ENCODE data around the gene ITGAD.

The ITGAD gene

DNA sequence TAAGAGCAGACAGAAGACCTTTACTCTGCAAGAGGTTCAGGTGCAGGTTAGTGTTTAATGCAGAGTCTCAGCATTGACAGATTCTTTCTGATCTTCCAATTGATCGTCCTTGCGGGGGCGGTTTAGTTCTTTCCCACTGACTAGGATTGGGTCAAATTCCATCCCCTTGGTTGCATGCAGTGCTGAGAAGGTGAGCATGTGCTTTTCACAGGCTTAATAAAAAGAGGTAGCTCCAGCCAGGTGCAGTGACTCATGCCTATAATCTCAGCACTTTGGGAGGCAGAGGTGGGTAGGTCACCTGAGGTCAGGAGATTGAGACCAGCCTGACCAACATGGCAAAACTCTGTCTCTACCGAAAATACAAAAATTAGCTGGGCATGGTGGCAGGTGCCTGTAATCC lies 7.5 kb upstream of the ITGAD start:
- Mint-ChIP-seq H3K27me3 (peaks cover 6% of the 10 kb centered on the region), H3K36me3 (no peaks in the 10 kb centered on the region), H3K4me1 (peaks cover 14% of the 10 kb centered on the region), H3K9me3 (no peaks in the 10 kb centered on the region), H3K4me3 (no peak overlapping the region), H3K27ac (no peak overlapping the region)

DNA sequence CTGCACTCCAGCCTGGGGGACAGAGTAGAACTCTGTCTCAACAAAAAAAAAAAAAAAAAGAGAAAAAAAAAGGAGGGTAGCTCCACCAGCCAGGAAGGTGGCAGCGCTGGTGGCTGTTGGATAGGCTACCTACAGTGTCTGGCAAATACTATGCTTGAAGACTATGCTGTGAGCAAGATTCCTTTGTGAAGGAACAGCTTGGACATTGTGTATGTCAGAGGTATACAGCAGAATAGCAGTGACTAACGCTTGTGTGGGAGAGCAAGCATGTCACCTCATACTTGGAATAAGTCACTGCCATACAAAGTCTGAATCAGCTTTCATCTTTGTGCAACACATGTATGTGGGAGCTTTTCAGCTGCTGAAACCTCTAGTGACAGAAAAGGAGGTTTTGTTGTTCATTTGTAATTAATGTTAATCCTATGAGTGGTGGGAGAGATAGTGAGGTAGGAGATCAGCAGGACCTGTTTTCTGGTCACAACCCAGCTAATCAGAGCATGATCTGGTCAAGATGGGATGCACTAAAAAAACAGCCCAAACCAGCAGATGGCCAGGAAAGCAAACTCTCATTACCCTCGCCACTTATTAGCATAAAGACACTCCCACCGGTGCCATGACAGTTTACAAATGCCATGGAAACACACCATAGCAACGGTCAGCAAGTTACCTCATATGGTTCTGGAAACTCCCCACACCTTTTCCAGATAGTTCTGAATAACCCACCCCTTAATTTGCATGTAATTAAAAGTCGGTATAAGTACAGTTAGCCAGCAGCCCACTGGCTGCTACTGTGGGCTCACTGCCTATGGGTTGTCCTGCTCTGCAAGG lies 6.8 kb upstream of the ITGAD start:
- Mint-ChIP-seq H3K36me3 (no peaks in the 10 kb centered on the region), H3K9me3 (no peaks in the 10 kb centered on the region), H3K4me1 (peaks cover 14% of the 10 kb centered on the region), H3K27ac (no peak overlapping the region), H3K4me3 (no peak overlapping the region), H3K27me3 (peaks cover 6% of the 10 kb centered on the region)

DNA sequence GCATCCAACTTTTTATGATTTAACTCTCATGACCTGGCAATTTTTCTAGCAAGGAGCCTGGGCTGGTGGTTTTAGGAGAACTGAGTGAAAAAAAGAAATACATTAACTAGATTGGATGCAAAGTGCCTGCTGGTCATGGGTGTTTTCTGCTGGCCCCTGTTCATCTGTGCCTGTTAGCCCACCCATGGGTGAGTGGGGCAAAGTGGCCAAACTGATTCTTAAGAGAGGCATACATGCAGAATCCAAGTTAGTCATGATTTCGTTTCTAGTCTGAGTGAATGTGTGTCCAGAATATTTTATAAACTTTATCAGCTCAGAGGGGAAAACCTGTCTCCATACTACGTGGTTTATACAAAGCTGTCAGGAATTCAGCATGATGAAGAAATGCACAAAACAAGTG lies 4.6 kb upstream of the ITGAD start:
- Mint-ChIP-seq H3K9me3 (no peaks in the 10 kb centered on the region), H3K4me1 (peaks cover 9% of the 10 kb centered on the region), H3K4me3 (no peak overlapping the region), H3K27ac (no peak overlapping the region), H3K36me3 (no peaks in the 10 kb centered on the region), H3K27me3 (peaks cover 6% of the 10 kb centered on the region)

DNA sequence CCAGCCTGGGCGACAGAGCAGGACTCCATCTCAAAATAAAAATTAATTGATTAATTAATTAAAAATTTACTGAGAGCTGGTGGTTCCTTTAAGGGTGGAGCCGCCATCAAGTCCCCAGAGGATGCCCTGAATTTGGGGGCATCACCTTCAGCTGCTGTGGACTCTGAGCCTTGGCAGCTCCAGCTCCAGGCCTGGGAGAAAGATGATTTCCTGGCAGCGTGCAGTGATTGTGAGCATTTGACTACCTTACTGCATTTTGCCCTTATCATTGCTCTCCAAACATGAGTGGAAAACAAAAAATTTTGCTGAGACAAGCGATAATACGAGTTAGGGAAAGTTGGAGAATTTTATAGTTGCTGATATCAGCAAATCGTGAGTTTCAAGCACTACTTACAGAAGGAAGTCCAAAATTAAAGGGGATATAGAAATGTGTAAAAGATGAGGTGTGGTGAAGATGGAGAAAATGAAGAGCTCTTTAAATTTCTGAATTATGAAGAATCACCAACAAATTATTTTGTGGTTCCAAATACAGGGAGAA lies 2.6 kb upstream of the ITGAD start:
- Mint-ChIP-seq H3K27me3 (peaks cover 6% of the 10 kb centered on the region), H3K4me1 (peaks cover 9% of the 10 kb centered on the region), H3K9me3 (no peaks in the 10 kb centered on the region), H3K36me3 (no peaks in the 10 kb centered on the region), H3K27ac (no peak overlapping the region), H3K4me3 (no peak overlapping the region)

DNA sequence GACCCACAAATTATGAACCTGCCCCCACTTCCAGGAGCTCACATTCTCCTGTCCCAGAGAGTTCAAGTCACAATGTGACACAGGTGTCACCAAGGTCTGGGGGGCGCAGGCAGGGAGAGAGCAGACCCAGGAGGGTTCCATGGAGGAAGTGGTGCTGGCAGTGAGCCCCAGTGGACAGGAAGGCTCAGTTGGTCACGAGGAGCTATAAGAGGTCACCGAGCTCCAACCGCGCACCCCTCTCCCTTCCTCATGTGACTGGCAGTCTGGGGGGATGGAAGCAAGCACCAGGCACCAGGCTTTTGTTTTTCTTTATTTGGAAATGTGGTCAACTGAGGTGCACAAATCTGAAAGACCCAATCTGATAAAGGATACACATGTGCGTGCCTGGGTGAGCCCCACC lies 2.5 kb downstream of the ITGAD start:
- Mint-ChIP-seq H3K4me3 (no peak overlapping the region), H3K27me3 (no peaks in the 10 kb centered on the region), H3K4me1 (peaks cover 5% of the 10 kb centered on the region), H3K27ac (no peak overlapping the region), H3K36me3 (no peaks in the 10 kb centered on the region), H3K9me3 (peaks cover 4% of the 10 kb centered on the region)

DNA sequence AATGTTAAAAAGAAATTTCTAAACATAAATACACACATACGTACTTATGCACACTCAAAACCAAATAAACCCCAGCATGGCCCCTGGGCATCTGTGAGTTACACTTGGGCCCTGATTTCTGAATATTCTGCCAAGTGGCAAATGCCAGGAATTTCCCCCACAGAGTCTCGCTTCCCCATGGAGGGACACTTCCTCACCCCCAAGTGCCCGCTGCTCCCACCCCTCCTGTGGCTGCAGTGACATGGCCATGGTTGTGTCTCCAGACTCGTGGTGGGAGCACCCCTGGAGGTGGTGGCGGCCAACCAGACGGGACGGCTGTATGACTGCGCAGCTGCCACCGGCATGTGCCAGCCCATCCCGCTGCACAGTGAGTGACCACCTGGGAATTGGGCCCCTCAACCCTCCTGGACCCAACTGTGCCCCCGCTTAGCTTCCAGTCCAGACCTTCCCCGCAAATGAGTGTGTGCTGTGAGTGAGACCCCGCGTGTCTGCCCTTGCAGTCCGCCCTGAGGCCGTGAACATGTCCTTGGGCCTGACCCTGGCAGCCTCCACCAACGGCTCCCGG lies 4.0 kb downstream of the ITGAD start:
- peaks cover 4% of the 10 kb centered on the region for H3K9me3 Mint-ChIP-seq

DNA sequence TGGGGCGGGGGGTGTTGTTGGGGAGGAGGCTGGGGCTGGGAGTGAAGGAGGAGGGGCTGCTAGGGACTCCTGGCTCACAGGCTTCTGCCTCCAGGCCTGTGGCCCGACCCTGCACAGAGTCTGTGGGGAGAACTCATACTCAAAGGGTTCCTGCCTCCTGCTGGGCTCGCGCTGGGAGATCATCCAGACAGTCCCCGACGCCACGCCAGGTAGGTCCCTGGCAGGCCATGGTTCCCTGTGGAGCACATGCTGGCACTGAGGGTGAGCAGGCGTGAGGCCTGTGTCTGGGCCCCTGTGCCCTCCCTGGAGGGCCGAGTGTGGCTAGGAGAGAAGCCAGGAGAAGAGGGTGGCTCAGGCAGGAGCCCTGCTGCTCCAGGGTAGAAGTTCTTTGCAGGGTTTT lies 4.6 kb downstream of the ITGAD start:
- no peaks in the 10 kb centered on the region for H3K36me3 Mint-ChIP-seq
- H3K4me1 Mint-ChIP-seq, result peaks cover 5% of the 10 kb centered on the region
- no peak overlapping the region for H3K4me3 Mint-ChIP-seq

More for the DNA sequence above, 4.0 kb downstream of the ITGAD start:
- no peaks in the 10 kb centered on the region for H3K36me3 Mint-ChIP-seq
- no peak overlapping the region for H3K27ac Mint-ChIP-seq
- no peak overlapping the region for H3K4me3 Mint-ChIP-seq
- H3K4me1 Mint-ChIP-seq, result peaks cover 5% of the 10 kb centered on the region
- H3K27me3 Mint-ChIP-seq, result no peaks in the 10 kb centered on the region

DNA sequence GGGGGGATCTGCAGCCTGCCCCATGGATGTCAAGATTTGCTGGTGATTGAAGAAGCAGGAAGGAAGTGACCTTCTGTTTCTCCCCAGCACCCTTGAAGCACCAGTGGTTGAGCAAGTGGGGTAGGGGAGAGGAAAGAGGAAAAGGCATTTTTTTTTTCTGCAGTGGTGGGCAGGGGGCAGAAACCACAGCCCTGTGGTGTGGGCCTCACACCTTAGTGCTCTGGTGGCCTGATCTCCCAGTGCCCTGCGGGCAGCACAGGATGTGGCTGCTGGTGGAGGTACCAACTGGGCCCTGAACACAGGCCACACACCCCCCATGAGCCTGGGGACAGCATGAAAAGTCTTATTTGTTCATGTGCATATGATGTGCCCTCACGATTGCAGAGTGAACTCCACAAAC lies 7.1 kb downstream of the ITGAD start:
- Mint-ChIP-seq H3K4me3 (no peak overlapping the region), H3K27ac (no peak overlapping the region), H3K36me3 (no peaks in the 10 kb centered on the region), H3K27me3 (no peaks in the 10 kb centered on the region), H3K9me3 (peaks cover 4% of the 10 kb centered on the region), H3K4me1 (peaks cover 5% of the 10 kb centered on the region)

More for the DNA sequence above, 4.6 kb downstream of the ITGAD start:
- Mint-ChIP-seq H3K27me3 (no peaks in the 10 kb centered on the region), H3K27ac (no peak overlapping the region), H3K9me3 (peaks cover 4% of the 10 kb centered on the region)

DNA sequence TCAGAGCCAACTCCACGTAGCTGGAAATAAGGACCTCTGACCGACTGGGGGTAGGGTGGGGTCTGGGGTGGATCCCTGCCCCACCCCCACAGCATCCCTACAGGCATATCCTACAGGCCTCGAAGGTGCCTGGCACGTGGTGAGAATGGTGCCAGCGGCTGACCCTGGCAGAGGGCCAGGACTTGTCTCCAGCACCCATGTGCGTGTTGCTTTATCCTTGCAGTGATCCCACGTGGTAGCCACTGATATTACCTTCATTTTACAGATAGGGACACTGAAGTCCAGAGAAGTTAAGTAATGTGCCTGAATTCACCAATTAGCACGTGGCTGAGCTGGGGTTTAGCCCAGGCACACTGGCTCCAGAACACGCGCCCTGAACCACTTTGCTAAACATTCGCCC lies 8.3 kb downstream of the ITGAD start:
- Mint-ChIP-seq H3K9me3 (peaks cover 4% of the 10 kb centered on the region), H3K27me3 (no peaks in the 10 kb centered on the region), H3K36me3 (no peaks in the 10 kb centered on the region), H3K4me3 (no peak overlapping the region), H3K27ac (no peak overlapping the region), H3K4me1 (peaks cover 5% of the 10 kb centered on the region)

DNA sequence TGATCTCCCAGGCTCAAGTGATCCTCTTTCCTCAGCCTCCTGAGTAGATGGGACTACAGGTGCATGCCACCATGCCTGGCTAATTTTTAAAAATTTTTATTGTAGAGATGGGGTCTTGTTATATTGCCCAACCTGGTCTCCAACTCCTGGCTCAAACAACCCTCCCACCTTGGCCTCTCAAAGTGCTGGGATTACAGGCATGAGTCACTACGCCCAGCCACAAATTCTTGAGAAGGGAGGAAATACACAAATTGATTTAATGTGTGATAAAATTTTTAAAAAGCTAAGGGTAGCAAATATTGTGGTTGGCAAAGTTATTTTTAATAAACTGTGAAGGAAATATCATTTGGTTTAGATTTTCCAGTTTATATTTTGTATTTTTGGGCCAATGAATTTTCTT lies 9.6 kb downstream of the ITGAD start:
- Mint-ChIP-seq H3K4me1 (peaks cover 5% of the 10 kb centered on the region), H3K4me3 (no peak overlapping the region), H3K27ac (no peak overlapping the region), H3K27me3 (no peaks in the 10 kb centered on the region), H3K36me3 (no peaks in the 10 kb centered on the region), H3K9me3 (peaks cover 4% of the 10 kb centered on the region)

DNA sequence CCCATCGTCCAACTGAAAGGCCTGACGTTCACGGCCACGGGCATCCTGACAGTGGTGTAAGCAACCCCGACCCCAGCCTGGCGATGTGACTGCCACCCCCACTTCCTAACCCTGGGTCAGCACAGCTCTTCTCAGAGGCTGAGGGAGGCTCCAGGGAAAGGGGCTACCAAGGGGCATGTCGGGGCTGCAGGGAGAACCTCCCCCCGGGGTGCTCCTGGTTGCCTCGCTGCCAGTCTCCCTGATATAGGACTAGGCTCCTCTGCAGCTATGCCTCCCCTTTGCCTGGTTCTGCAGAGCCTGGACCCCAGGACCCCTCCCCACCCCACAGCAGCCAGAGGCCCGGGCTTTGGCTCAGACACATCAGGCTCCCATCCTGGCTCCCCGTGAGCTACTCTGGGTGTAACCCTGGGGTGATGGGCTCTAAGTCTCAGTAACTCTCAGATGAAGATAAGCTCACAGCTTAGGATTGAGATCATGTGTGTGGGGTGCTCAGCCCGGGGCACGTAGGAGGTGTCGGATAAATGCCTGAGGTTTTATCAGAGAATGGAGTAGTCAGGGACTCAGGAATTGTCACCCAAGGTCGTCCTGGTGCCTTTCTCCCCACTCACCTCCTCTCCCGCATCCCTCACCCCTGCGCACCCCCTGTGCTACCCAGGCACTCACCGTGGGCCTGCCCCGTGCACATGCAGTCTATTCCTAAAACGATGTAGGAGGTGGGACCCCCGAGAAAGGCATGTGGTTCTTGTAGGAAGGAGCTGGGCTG lies 10.6 kb downstream of the ITGAD start:
- Mint-ChIP-seq H3K27ac (no peak overlapping the region), H3K4me1 (peaks cover 5% of the 10 kb centered on the region), H3K27me3 (no peaks in the 10 kb centered on the region), H3K9me3 (peaks cover 4% of the 10 kb centered on the region), H3K36me3 (no peaks in the 10 kb centered on the region), H3K4me3 (no peak overlapping the region)

DNA sequence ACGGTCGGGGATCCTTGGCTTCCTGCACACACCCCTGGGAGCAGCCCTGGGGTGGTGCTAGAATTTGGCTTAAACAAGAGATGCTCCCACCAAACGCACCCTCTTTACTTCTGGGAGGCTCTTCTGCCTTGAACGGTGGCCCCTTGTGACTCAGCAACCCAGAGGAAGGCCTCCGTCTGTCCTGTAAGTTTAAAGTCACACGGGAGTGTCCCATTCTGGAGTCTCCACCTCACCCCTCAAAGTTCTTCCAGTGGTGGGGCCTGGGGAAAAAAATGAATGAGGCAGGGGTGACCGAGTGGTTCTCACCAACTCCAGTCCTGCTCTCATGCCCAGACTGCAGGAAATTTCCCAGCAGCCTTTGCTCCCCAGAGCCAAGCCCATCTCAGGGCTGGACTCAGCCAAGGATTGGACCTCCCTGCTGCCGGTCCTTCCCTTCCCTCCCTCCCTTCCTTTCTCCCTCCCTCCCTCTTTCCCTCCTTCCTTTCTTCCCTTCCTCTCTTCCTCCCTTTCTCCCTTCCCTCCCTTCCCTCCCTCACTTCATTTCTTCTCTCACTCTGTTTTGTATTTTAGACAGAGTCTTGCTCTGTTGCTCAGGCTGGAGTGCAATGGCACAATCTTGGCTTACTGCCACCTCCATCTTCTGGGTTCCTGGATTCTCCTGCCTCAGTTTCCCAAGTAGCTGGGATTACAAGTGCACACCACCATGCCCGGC lies 11.4 kb downstream of the ITGAD start:
- Mint-ChIP-seq H3K36me3 (no peaks in the 10 kb centered on the region), H3K4me1 (peaks cover 5% of the 10 kb centered on the region), H3K27me3 (no peaks in the 10 kb centered on the region), H3K4me3 (no peak overlapping the region), H3K9me3 (no peaks in the 10 kb centered on the region), H3K27ac (no peak overlapping the region)

DNA sequence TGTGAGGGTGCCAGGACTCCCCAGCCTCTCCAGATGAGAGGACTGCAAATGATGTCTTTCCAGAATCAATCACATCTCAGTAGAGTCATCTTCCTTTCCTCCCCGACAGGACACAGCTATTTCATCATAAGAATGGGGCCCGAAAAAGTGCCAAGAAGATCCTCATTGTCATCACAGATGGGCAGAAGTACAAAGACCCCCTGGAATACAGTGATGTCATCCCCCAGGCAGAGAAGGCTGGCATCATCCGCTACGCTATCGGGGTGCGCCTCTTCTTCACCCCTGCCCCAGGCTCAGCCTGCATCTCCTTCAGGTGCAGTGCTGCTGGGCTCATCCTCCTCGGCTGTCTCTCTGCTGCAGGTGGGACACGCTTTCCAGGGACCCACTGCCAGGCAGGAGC lies 14.3 kb downstream of the ITGAD start:
- no peaks in the 10 kb centered on the region for H3K9me3 Mint-ChIP-seq
- no peak overlapping the region for H3K4me3 Mint-ChIP-seq
- no peak overlapping the region for H3K27ac Mint-ChIP-seq
- no peaks in the 10 kb centered on the region for H3K36me3 Mint-ChIP-seq
- no peaks in the 10 kb centered on the region for H3K27me3 Mint-ChIP-seq
- H3K4me1 Mint-ChIP-seq, result no peaks in the 10 kb centered on the region

DNA sequence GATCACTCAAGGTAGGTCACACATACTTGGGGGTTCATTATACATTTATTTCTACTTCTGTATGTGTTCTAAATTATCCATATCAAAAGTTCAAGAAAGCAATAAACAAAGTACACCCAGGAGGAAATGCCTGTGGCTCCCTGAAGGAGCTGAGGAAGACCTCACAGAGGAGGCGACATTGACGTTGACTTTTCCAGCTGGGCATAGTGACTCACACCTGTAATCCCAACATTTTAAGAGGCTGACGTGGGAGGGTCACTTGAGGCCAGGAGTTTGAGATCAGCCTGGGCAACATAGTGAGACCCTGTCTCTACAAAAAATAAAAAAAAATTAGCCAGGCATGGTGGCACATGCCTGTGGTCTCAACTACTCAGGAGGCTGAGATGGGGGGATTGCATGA lies 16.3 kb downstream of the ITGAD start:
- Mint-ChIP-seq H3K36me3 (no peaks in the 10 kb centered on the region), H3K4me1 (no peaks in the 10 kb centered on the region), H3K4me3 (no peak overlapping the region), H3K27ac (no peak overlapping the region), H3K27me3 (no peaks in the 10 kb centered on the region), H3K9me3 (no peaks in the 10 kb centered on the region)

DNA sequence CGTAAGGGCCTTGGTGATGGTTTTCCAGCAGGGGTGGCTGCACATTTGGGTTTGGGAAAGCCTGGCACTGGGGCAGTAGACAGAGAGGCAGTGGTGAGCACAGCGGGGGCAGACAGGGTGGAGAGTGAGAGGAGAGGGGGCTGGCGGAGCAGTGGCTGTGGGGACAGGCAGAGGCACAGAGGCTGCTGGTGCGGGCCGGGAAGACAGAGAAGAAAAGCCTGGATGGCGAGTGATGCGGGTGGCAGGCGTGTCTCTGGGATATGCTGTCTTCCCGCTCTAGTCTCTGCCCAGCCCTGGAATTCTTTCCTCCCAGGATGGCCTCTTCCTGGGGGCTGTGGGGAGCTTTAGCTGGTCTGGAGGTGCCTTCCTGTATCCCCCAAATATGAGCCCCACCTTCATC lies 16.9 kb downstream of the ITGAD start:
- no peaks in the 10 kb centered on the region for H3K4me1 Mint-ChIP-seq
- H3K36me3 Mint-ChIP-seq, result no peaks in the 10 kb centered on the region
- no peaks in the 10 kb centered on the region for H3K9me3 Mint-ChIP-seq
- H3K27me3 Mint-ChIP-seq, result no peaks in the 10 kb centered on the region
- H3K4me3 Mint-ChIP-seq, result no peak overlapping the region
- H3K27ac Mint-ChIP-seq, result no peak overlapping the region

Measured in activated naive CD4-positive, alpha-beta T cell treated with anti-CD3 and anti-CD28 coated beads, Interleukin-2, amount 50 U/mL, for 24 hours (primary cell).